ENCODE measurements around the gene GRAMD1B.
A peak's percentile ranks its signal among the peaks of the same experiment; 100 is the strongest.

Gene GRAMD1B

DNA sequence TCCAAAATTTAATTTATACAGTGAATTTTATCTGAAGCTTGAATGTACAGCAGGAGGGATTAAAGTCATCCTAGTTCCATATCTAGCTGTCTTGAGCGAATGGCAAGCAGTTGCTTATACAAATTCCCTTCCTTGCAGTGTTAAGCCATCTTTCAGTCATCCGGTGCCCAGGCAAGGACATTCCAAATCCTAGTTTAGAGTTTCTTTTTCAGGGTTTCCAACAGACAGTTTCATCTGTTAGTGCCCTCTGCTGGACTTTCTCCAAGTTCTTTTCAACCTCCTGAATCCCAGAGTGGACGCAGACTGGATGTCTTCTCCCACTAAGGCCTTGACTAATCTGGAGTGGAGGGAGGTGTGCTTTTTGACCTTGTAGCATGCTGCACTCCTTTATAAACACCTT is 45.4 kb downstream of the GRAMD1B start:
- DNase-seq (ENCODE audit: low read depth): peak; percentile 49

DNA sequence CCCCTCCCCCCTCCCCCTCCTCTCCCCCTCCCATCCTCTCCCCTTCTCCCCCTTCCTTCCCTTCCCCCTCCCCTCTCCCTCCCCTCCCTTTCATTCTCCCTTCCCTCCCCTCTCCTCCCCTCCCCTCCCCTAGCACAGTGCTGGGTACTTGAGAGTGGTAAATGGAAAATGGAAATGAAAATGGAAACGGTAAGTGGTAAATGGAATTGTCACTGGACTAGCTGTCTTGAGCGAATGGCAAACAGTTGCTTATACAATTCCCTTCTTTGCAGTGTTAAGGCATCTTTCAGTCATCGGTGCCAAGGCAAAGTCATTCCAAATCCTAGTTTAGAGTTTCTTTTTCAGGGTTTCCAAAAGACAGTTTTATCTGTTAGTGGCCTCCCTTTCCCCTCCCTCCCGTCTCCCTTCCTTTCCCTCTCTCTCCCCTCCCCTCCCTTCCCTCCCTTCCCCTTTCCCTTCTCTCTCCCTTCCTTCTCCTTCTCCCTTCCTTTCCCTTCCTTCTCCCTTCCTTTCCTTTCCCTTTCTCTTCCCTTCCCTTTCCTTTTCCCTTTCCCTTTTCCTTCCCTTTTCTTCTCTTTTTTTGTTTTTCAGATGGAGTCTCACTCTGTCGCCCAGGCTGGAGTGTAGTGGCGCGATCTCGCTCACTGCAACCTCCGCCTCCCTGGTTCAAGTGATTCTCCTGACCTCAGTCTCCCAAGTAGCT is 47.3 kb downstream of the GRAMD1B start:
- no peak for DNase-seq (ENCODE audit: low read depth)

DNA sequence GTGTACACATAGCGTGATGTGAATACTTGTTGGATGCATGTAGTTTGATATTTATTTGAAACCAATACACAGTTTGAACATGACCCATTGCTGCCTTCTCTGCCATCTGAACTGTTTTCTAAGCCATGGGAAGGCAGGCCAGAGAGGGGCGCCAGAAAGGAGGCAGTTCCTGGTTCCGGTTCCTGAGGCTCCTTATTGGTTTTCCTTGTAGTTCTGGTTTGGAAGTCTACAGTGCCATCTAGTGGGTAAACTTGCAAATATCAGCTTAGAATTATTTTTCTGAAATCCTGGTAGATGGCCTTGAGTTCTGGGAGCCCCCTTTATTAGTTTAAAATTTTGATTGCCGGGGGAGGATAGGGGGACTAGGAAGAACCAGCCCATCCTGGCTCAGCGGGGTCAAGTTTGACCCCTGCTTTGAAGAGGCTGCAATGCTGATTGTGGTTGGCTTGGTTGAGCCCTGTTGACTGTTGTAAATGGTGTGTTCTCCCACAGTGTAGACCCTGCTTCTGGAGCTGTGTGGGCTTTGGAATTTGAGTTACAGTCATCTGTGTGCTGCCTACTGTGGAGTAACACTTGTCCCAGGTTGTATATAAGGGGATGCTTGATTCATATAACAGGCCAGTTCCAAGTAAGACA is 48.4 kb downstream of the GRAMD1B start:
- DNase-seq (ENCODE audit: low read depth): peak; percentile 75

DNA sequence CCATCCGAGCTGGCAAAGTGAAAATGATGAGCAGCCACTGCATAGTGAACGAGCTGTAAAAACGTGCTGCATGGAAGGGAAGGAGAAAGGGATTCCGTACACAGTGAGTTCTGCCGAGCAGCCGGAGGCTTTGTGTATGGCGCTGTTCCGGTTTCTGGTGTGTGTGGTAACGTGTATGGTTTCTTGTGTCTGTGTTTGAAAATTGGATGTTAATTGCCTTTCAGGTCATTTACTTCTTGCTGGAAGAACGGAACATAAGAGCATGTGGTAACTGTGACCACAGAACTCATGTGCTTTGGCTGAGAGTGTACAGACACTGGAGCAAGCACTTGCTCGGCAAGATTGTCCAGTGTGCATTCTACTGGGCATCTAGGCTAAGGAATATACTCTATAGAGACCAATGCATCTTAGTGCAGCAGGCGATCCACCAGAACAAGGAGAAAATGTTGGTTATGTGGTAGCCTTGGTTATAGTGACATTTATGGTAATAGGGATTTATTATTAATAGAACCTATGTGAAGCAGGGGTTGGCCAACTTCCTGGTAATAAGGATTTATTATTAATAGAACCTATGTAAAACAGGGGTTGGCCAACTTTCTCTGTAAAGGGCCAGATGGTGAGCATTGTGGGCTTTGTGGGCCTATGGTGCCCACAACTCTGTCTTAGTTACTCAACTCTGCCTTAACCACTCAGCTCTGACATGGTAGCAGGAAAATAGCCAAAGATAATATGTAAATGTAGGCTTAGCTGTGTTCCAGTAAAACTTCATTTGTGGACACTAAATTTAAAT is 49.2 kb downstream of the GRAMD1B start:
- DNase-seq (ENCODE audit: low read depth): no peak

DNA sequence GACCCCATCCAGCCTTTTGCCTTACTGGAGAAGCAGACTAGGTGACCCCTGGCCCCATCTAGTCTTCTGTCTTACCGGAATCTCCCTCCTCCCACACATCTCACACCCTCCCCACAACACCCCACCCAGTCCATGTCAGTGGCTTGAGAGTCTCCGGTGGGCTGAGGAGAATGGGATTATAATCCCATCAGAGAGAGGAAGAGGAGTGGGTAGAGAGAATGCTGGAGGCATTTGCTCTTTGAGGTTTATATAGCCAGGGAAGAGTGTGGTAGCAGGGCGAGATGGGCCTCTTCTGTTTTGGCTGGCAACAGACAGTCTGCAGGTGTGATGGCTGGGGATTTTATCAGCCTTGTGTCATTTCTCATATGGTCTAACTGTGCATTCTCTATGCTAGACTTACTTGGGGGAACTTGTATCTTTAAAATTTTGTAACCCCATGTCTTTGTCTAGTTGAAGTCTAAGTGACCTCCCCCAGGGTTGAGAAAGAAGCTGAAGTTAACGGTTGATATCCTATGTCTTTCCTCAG is 50.3 kb downstream of the GRAMD1B start:
- no peak for DNase-seq (ENCODE audit: low read depth)

DNA sequence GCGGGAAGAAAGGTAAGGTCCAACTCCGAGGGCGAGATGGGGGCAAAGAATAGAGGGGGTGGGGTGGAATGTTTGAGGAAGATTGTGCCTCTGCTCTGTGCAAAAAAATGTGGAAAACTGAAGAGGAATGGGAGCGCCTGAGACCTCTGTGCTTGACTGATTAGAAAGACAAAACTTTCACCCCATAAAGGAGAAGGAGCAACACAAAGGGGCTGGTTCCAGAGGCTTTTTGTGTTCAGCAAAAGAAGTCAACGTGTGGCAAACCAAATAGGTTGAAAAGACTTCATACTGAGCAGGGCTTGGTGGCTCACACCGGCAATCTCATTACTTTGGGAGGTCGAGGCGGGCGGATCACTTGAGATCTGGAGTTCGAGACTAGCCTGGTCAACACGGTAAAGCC is 50.8 kb downstream of the GRAMD1B start:
- no peak for DNase-seq (ENCODE audit: low read depth)

DNA sequence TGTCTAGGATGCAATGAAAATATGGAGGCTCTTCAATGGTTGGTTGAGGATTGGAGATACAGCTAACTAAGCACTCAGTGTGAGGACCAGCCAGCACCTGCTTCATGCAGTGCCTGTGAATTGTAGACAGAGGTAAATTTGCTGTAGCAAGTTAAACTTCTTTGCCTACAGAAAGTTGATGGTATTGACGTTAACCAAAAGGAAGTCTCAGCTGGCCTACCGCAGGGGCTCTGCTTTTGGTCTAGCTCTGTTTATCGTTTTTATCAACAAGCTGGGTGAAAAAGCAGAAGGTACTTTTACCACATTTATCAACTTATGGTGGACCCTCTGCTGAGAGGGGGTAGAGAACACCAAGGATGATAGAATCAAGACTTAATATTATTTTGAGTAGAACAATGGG is 51.6 kb downstream of the GRAMD1B start:
- DNase-seq (ENCODE audit: low read depth): no peak

DNA sequence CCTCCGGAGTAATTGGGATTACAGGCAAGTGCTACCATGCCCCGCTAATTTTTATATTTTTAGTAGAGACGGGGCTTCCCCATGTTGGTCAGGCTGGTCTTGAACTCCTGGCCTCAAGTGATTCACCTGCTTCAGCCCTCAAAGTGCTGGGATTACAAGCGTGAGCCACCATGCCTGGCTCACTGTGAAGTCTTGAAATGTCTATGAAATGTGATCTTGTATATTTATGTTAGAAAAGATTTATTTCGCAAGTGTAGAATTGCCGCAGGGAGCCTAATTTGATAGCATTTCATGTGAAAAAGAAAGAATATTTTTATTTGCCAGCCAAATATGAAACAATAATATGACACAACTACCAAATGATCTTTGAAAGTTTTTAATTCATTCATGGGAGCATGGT is 52.1 kb downstream of the GRAMD1B start:
- peak; percentile 73 for DNase-seq (ENCODE audit: low read depth)

DNA sequence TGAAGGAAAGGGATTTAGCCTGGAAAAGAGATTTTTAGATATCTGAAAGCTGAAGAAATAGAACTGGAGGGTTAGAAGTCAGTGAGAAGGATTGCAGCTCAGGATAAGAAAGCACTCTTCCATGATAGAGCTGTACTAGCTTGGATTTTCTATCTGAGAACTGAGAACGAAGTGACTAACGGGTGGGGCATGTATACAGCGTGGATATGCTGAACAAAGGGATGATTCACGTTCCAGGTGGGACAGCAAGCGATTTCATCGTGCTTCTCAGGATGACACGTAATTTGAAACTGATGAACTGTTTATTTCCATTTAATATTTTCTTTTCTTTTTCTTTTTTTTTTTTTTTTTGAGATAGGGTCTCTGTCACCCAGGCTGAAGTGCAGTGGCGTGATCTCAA is 53.0 kb downstream of the GRAMD1B start:
- DNase-seq (ENCODE audit: low read depth): peak; percentile 86

DNA sequence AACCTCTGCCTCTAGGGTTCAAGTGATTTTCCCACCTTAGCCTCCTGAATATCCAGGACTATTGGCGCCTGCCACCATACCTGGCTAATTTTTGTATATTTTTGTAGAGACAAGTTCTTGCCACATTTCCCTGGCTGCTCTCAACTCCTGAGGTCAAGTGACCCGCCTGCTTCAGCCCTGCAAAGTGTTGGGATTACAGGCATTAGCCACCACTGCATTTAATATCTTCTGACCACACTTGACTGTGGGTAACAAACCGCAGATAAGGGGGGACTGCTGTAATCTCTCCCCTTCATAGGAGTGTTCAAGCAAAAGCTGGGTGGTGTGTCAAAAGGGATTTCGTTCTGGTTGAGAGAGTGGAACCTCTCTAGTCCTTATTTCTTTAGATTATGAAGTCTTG is 53.4 kb downstream of the GRAMD1B start:
- no peak for DNase-seq (ENCODE audit: low read depth)

DNA sequence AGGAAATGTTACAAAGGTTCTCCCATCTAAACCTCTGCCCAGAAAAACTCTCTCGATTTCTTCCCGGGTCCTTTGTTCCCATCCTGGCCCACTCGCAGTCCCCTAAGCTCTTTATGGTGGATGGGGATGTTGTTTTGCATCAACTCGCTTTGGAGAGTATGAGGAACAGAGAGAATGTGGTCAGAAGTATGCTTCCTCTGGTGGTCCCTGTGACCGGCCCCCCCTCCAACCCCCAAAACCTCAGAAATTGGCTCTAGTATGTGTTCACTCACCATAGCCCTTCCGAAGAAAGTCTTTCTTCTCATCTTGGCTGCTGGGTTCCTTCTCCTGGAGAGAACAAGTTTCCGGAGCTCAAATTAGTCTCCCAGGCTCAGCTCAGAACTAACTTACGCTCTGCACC is 54.4 kb downstream of the GRAMD1B start:
- no peak for DNase-seq (ENCODE audit: low read depth)

DNA sequence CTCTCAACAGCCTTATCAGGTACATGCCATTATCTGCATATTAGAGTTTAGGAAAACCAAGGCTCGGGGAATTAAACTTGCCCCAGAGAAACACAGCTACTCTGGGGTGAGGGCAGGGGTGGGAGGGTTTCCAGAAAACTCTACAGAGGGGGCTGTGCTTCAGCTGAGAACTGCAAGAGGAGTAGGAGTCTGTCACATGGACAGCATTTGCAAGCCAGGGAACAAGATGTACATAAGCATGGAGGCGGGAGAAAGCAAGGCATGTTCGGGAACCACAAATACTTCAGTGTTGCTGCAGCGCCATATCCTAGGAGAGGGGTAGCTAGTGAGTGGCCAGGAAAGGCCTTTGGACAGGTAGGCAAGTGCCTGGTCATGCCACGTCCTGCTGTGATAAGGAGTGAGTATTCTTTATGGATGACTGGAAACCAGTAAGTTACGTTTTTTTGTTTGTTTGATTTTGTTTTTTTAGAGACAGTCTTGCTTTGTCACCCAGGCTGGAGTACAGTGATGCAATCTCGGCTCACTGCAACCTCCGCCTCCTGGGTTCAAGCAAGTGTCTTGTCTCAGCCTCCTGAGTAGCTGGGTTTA is 57.2 kb downstream of the GRAMD1B start:
- DNase-seq (ENCODE audit: low read depth): no peak

DNA sequence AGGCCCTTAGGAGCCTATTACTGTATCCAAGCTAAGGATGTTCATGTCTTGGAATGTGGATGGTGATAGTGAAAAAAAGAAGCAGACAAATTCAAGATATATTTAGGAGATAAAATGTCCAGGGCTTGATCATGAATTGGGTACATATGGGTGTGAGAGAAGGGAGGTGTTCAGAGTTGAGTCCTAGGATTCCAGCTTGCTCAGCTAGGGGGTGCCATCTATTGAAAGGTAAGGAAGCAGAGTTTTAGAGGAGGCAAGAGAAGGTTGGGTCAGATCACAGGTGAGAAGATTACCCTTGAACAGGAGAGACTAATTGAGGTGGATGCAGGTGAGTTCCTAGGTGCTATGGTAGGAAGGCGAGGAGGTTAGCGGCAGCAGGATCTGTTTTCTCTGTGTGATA is 60.5 kb downstream of the GRAMD1B start:
- no peak for DNase-seq (ENCODE audit: low read depth)

DNA sequence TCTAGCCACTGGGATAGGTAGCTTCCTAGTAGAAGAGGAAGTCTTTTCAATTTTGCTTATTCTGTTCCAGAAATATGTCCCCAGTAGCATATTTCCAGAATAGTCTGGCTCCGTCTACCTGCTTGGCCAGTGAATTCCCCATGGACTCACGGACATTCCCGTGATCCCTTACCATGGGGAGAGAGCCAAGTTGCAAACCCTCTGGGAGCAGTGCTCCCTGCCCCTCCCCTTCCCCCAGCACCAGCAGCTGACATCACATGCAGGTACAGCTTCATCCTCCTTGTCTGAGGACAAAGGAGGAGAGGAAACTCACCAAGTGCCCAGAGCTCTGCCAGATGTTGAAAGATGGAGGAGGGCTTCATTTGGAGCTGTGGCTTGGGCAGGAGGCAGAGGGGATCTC is 61.2 kb downstream of the GRAMD1B start:
- no peak for DNase-seq (ENCODE audit: low read depth)

DNA sequence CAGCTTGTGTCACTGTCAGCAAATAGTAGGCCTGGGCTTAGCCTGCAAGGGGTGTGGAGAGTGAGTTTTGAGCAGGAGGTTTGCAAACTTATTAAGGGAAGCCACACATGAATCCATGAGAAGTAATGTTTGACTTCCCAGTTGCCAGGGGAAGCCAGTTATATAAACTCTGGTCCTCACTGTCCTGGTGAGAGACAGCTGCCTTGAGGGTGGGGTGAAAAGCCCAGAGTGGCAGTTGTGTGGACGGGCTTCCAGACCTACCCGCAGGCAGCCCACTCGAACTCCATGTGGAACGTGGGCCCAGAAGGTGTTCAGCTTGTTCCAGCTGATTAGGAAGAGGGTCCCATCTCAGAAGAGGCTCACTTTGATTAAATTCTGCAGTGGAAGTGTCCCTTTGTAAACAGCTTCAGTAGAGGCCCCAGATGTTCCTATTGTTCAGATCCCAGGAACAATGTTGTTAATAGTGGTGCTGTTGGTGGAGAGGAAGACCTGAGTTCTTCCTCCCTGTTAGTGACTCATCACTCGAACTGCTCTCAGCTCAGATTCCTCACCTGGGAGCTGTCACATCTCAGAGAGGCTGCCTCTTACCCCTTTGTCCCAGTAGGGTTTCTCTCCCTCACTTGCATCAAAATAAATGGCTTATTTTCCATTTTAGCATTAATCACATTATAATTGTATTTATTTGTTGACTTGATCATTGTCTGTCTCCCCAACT is 63.4 kb downstream of the GRAMD1B start:
- no peak for DNase-seq (ENCODE audit: low read depth)

DNA sequence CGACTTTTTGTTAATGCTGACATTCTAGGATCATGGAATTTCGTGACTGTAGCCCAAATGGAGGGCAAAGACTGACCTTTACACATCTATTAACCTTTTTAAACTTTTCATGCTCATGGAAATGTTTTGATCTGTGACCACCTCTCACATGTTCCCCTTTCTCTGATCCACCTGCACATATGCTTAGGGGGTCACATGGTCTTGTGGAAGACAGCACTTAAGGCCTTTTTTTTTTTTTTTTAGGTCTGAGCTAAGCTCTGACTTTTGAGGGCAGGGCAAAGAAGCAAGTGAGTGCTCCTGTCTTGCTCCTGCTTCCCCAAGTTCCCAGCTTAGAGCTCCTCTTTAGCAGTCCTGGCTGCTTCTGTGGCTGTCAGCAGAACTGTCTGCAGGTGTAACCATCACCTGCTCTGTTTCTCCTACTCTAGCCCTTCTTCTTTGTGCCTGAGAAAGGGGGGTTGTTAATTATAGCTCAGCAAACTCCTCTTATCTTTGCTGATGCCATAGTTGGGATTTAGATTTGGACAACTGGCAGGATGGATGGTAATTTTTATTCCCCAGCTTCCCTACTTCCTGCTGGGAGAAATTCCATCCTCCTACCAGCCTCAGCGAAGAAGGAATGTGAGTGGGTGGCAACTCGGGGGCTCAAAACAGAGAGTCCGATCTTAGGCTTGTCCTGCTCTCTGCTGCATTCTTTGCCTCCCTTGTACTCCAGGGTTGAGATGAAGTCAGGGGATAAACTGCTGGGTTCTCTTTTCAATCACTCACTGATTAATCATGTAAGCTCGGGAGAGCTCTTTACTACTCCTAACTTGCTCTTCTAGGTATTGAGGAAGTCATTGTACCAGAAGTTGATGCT is 64.4 kb downstream of the GRAMD1B start:
- DNase-seq (ENCODE audit: low read depth): peak; percentile 33

DNA sequence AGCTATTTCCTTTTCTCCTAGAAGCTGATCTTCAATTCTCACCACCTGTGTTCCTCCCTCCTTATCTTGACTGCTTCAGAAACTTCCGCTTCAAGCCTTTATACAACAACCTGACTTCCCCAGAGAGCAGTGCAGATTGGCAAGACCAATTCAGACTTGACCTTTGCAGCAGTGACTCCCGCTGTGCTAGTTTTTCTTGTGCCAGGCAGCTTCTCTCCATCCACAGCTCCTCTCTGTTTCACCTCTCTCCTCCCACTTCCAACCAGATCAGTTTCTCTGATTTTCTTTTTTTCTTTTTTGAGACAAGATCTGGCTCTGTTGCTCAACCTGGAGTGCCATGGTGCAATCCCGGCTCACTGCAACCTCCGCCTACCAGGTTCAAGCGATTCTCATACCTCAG is 74.3 kb downstream of the GRAMD1B start:
- no peak for DNase-seq (ENCODE audit: low read depth)

DNA sequence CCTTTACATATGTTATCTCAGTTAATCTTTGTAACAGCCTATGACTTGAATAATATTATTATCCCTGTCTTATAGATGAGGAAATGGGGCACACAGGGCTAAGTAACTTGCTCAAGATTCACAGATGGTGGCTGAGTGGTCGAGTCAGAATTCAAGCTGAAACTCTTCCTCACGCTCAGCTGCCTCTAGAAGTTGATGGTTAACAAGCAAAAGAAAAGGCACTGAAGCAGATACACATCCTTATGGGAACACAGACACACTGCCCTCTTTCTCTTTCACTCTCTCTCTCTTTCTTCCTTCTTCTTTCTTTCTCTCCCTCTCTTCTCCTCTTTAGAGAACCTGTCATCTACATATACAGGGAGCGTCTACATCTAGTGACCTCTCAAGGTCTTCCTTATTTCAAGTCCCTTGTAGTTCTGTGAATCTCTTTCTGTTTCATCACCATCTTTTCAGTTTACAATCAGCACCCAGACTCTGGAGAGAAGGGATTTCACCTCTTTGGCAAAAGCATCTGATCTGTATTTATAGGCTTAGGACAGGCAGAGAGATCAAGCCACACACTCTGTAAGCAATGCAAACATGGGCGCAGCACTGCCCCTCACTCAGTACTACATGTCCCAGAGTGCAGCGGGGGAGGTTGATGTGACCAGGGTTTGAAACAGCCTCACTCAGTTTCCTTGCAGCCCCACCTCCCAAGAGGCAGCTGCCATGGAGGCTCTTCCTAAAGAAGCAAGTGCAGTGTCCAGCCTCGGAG is 75.7 kb downstream of the GRAMD1B start:
- DNase-seq (ENCODE audit: low read depth): no peak

DNA sequence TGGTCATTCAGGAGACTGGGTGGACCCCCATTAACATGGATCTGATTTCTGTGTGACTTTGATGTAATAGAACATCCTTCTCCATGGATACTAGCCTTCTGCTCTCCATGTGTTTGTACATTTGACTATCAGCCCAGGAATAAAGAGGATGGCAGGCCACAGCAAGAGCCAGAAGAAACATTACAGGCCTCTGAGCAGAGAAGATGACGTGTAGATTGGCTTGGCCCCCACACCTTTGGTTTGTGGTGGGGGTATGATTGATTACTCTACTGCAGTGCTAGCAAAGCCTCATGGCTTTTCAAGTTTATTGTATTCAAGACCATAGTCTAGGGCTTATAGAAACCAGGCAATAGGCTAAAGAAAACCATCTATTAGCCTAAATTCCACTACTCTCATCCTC is 77.0 kb downstream of the GRAMD1B start:
- no peak for DNase-seq (ENCODE audit: low read depth)

Measured in iris pigment epithelial cell (primary cell).